Panc1 (cell line): ENCODE results near the gene OGFOD2. TPM values are rescaled to one million over a fixed set of nuclear protein-coding genes. Genes with fewer than 3 reads are reported as not detected.

Source experiments
- ATAC-seq: fragments of 200-7000 bp; cut with Tn5 transposase; 2 replicates; pipeline ENCODE4 v1.9.1; 2020; ENCODE audit warnings: mild to moderate bottlenecking, moderate library complexity
- BruUV-seq: library from RNA; stranded (reverse); fragments of 400-500 nt; replicated peaks from 2 replicates; lab custom pipeline; 2021; lab: Mats Ljungman, UMichigan
- CTCF ChIA-PET: fragments of 300-600 bp; sonication (Branson Sonifier 250); formaldehyde crosslinking; loops from one replicate; lab custom pipeline; 2022; ENCODE audit warnings: antibody characterized with exemption; lab: Charles Lee
- POLR2A ChIA-PET: fragments of 300-600 bp; sonication (Branson Sonifier 250); formaldehyde crosslinking; loops from one replicate; lab custom pipeline; 2022; ENCODE audit warnings: antibody characterized with exemption; lab: Charles Lee
- DNase-seq: peaks from one replicate; pipeline ENCODE4 v3.0.0-alpha.2; 2010; ENCODE audit warnings: low read depth, low spot score
- H3K27ac ChIP-seq: 2 replicates; pipeline ENCODE4 v1.5.1; 2011; ENCODE audit warnings: mild to moderate bottlenecking, low read length, inconsistent platforms
- H3K27me3 ChIP-seq: fragments of 200-500 bp; sonication (Bioruptor generic); 2 replicates; pipeline ENCODE4 v1.6.0; 2014; ENCODE audit warnings: low read length, inconsistent platforms; ENCODE audit not compliant: control insufficient read depth, insufficient read depth
- H3K36me3 ChIP-seq: fragments of 200-500 bp; sonication (Bioruptor generic); 2 replicates; pipeline ENCODE4 v1.5.1; 2014; ENCODE audit warnings: inconsistent platforms, mild to moderate bottlenecking, low read length, moderate library complexity; ENCODE audit not compliant: control insufficient read depth, insufficient read depth
- H3K4me1 ChIP-seq: 2 replicates; pipeline ENCODE4 v1.5.1; 2011; ENCODE audit warnings: inconsistent platforms, mild to moderate bottlenecking, low read length, moderate library complexity; ENCODE audit not compliant: control insufficient read depth, insufficient read depth
- H3K4me3 ChIP-seq, 2 experiments: 2 replicates each; pipeline ENCODE4 v1.5.1; 2011 to 2012; ENCODE audit warnings: low read depth in 2 of 2, low read length in 2 of 2, mild to moderate bottlenecking in 2 of 2, inconsistent platforms in 1 of 2, moderate library complexity in 1 of 2
- H3K9me3 ChIP-seq: fragments of 200-500 bp; sonication (Bioruptor generic); 2 replicates; pipeline ENCODE4 v1.5.1; 2014; ENCODE audit warnings: low read depth, mild to moderate bottlenecking, inconsistent platforms, low read length, moderate library complexity; ENCODE audit not compliant: control insufficient read depth, insufficient read depth
- CTCF ChIP-seq: fragments of 450-650 bp; IDR thresholded peaks from 2 replicates; pipeline ENCODE4 v1.5.1; 2017; ENCODE audit warnings: mild to moderate bottlenecking
- POLR2AphosphoS5 ChIP-seq: IDR thresholded peaks from 2 replicates; pipeline ENCODE4 v1.6.1; 2012; ENCODE audit warnings: mild to moderate bottlenecking, low read depth, low read length, moderate library complexity
- REST ChIP-seq, 2 experiments: IDR thresholded peaks; 2 replicates each; pipeline ENCODE4 v1.6.1; 2011 to 2012; ENCODE audit warnings: low read depth in 2 of 2, control low read depth in 1 of 2, low read length in 1 of 2, mild to moderate bottlenecking in 1 of 2, moderate library complexity in 1 of 2; ENCODE audit not compliant: insufficient read depth in 1 of 2
- SIN3A ChIP-seq: IDR thresholded peaks from 2 replicates; pipeline ENCODE4 v1.6.1; 2012; ENCODE audit warnings: low read depth, mild to moderate bottlenecking, low read length, moderate library complexity, borderline replicate concordance; ENCODE audit not compliant: insufficient read depth
- TCF7L2 ChIP-seq: IDR thresholded peaks from 2 replicates; pipeline ENCODE4 v1.6.1; 2011; ENCODE audit warnings: mild to moderate bottlenecking, low read depth, low read length, inconsistent platforms
- in situ Hi-C: cut with HindIII; loops from 2 replicates; pipeline ENCODE4 v1.10.0; 2016; ENCODE audit warnings: low sequenced_read_pairs, low pct_unique_long_range_greater_than_20kb
- intact Hi-C: fragments of 100-400 bp; cut with micrococcal nuclease; formaldehyde crosslinking; loops from one replicate; pipeline ENCODE4 v1.10.0; 2022; ENCODE audit not compliant: unreplicated experiment
- total RNA-seq: library from RNA; stranded (reverse); gene quantifications from one replicate; pipeline ENCODE4 v1.2.1, GENCODE V29; 2021; ENCODE audit not compliant: unreplicated experiment

Gene OGFOD2
- total RNA-seq, 1 experiment from 2014 or later = 32.0 TPM

GRCh38 chr12:123005081-123005626 lies 30.1 kb downstream of the OGFOD2 start:
- no peak for ATAC-seq
- no TSS peak for BruUV-seq
- no peak for DNase-seq
- in situ Hi-C loops = no loop called here
- Histone ChIP-seq H3K27ac (no peak overlapping the region), H3K27me3 (no peaks in the 10 kb centered on the region), H3K4me1 (no peaks in the 10 kb centered on the region), H3K36me3 (no peaks in the 10 kb centered on the region), H3K9me3 (no peaks in the 10 kb centered on the region), H3K4me3 (no peak overlapping the region)
- POLR2A ChIA-PET = no interaction called here
- TF ChIP-seq REST (IDR thresholded peaks at IDR 0.05; ENCODE audit: insufficient read depth in 1 of 2, low read depth in 2 of 2, low read length in 1 of 2) (no peak), CTCF (no peak), POLR2AphosphoS5 (no peak), TCF7L2 (no peak), SIN3A (no peak)
- intact Hi-C loops = no loop called here
- CTCF ChIA-PET = no interaction called here

- Histone ChIP-seq H3K27ac (no peak overlapping the region), H3K36me3 (no peaks in the 10 kb centered on the region), H3K4me1 (no peaks in the 10 kb centered on the region), H3K27me3 (no peaks in the 10 kb centered on the region), H3K9me3 (no peaks in the 10 kb centered on the region), H3K4me3 (no peak overlapping the region)
- in situ Hi-C loops (no loop called here), intact Hi-C loops (no loop called here)
- BruUV-seq = no TSS peak
- CTCF ChIA-PET = no interaction called here
- TF ChIP-seq REST (IDR thresholded peaks at IDR 0.05; ENCODE audit: insufficient read depth in 1 of 2, low read depth in 2 of 2, low read length in 1 of 2) = no peak
- no peak for TF ChIP-seq SIN3A
- no peak for TF ChIP-seq POLR2AphosphoS5
- TF ChIP-seq CTCF = no peak
- ATAC-seq = no peak
- POLR2A ChIA-PET = no interaction called here
- no peak for DNase-seq
These were observed 31.9 kb downstream of the OGFOD2 start for GRCh38 chr12:123006977-123007376.
